Measurements from ENCODE around the gene CCR9.

GRCh38 chr3:45910892-45911291 is 24.5 kb downstream of the CCR9 start:
- no peak for TF ChIP-seq GATA3 (IDR thresholded peaks at IDR 0.05; ENCODE audit: low read depth, low read length)
- TF ChIP-seq GATA2 (IDR thresholded peaks at IDR 0.05; ENCODE audit: low read depth, low read length) = no peak

Measured in SH-SY5Y (cell line).